HG02970 (cell line): ENCODE results near the gene TIGAR.
A peak's percentile ranks its signal among the peaks of the same experiment; 100 is the strongest.

ENCODE experiments used
- ATAC-seq: cut with Tn5 transposase; IDR thresholded peaks from one replicate; pipeline ENCODE4 v1.9.1; 2021; ENCODE audit warnings: mild to moderate bottlenecking, moderate library complexity, moderate number of reproducible peaks; ENCODE audit not compliant: unreplicated experiment, low FRiP score

TIGAR gene, protein sequence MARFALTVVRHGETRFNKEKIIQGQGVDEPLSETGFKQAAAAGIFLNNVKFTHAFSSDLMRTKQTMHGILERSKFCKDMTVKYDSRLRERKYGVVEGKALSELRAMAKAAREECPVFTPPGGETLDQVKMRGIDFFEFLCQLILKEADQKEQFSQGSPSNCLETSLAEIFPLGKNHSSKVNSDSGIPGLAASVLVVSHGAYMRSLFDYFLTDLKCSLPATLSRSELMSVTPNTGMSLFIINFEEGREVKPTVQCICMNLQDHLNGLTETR

DNA sequence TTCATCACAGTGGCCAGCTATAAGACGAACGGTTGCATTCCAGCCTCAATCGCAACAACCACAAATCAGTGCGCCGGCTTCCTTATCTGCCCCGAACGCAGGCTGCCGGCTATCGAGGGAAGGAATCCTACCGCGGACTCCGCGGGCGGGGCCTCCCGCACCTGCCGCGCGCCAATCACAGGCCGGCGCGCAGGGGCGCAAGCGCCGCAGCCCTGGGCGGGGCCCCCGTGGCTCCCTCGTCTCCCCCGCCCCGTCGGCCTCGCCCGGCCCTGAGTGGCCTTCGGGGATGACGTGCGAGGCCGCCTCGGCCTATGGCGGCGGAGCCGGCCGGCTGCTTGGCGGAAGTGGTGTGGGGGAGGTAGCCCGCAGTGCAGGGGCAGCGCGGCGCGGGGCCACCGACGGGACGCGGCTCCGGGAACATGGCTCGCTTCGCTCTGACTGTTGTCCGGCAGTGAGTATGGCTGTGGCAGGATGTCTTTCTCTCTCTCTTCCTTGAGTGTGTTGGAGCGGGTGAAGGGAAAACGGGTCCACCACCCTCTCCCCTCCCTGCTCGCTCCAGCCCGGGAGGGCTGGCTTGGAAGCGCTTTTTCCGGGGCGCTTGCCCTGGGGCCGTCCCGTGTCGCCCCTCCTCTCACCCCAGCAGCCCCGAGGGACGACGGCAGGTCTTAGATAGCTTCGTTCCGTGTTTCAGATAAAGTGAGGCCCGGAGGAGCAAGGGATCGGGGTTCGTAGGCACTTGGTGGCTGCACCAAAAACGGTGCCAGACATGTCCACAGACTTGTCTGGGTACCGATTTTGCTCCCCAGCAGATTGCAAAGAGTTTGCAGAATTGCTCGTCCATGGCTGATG lies at the start of gene TIGAR:
TIGAR (plus strand) TSS at position 361 of the 849 bp plus-strand sequence; CDS start at position 420, 59 bp downstream.
- peak; percentile 97 for ATAC-seq

DNA sequence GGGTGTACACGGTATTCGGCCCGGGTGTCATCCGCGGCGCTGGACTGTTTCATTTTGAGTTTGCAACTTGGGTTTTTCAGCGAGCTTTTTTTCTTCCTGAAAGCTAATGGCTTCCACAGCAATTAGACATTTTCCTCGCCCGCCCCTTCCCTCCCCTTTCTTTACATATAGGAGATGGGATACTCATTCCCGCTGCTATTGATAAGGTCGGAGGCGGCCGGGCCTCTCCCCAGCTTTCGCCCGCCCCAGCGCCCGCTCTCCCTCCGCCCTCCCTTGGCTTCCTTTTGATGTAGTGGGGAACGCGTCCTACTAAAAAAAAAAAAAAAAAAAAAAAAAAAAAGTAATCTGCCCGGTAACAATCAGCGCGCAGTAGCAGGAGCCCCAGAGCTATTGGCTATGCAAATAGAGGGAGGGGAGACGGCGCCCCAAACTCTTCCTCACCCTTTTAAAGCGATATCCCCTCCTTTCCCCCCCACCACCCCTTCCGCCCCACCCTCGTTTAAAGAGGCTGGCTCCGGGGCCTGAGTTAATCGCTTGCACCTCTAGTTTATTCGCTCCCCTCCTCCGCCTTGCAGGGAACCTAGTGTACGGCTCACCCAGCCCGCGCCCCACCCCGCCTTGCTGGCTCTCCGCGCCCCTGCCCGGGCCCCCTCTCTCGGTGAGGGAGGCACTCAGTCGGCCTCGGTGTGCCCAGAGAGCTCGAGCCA lies 49.1 kb upstream of the TIGAR start:
- peak; percentile 41 for ATAC-seq

DNA sequence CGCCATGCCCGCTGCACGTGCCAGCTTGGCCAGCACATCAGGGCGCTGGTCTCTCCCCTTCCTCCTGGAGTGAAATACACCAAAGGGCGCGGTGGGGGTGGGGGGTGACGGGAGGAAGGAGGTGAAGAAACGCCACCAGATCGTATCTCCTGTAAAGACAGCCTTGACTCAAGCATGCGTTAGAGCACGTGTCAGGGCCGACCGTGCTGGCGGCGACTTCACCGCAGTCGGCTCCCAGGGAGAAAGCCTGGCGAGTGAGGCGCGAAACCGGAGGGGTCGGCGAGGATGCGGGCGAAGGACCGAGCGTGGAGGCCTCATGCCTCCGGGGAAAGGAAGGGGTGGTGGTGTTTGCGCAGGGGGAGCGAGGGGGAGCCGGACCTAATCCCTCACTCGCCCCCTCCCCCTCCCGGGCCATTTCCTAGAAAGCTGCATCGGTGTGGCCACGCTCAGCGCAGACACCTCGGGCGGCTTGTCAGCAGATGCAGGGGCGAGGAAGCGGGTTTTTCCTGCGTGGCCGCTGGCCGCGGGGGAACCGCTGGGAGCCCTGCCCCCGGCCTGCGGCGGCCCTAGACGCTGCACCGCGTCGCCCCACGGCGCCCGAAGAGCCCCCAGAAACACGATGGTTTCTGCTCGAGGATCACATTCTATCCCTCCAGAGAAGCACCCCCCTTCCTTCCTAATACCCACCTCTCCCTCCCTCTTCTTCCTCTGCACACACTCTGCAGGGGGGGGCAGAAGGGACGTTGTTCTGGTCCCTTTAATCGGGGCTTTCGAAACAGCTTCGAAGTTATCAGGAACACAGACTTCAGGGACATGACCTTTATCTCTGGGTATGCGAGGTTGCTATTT lies 48.4 kb upstream of the TIGAR start:
- peak; percentile 6 for ATAC-seq

DNA sequence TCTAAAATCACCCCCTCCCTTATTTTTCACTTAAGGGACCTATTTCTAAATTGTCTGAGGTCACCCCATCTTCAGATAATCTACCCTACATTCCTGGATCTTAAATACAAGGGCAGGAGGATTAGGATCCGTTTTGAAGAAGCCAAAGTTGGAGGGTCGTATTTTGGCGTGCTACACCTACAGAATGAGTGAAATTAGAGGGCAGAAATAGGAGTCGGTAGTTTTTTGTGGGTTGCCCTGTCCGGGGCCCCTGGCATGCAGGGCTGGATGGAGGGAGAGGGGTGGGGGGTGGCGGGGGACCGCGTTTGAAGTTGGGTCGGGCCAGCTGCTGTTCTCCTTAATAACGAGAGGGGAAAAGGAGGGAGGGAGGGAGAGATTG lies 47.8 kb upstream of the TIGAR start:
- no peak for ATAC-seq

DNA sequence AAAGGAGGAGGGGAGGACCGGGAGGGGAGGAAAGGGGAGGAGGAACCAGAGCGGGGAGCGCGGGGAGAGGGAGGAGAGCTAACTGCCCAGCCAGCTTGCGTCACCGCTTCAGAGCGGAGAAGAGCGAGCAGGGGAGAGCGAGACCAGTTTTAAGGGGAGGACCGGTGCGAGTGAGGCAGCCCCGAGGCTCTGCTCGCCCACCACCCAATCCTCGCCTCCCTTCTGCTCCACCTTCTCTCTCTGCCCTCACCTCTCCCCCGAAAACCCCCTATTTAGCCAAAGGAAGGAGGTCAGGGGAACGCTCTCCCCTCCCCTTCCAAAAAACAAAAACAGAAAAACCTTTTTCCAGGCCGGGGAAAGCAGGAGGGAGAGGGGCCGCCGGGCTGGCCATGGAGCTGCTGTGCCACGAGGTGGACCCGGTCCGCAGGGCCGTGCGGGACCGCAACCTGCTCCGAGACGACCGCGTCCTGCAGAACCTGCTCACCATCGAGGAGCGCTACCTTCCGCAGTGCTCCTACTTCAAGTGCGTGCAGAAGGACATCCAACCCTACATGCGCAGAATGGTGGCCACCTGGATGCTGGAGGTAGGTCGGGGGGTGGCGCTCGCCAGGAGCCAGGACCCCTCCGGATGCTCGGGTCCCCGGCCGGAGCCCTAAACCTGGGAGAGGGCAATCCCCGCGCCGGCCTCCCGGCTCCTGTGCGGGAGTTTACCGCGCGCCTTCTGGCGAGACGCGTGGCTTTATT lies 47.2 kb upstream of the TIGAR start, which contains the start of gene CCND2:
CCND2 (plus strand) TSS at position 111 of the 744 bp plus-strand sequence; CDS start at position 390, 279 bp downstream.
- ATAC-seq = no peak

DNA sequence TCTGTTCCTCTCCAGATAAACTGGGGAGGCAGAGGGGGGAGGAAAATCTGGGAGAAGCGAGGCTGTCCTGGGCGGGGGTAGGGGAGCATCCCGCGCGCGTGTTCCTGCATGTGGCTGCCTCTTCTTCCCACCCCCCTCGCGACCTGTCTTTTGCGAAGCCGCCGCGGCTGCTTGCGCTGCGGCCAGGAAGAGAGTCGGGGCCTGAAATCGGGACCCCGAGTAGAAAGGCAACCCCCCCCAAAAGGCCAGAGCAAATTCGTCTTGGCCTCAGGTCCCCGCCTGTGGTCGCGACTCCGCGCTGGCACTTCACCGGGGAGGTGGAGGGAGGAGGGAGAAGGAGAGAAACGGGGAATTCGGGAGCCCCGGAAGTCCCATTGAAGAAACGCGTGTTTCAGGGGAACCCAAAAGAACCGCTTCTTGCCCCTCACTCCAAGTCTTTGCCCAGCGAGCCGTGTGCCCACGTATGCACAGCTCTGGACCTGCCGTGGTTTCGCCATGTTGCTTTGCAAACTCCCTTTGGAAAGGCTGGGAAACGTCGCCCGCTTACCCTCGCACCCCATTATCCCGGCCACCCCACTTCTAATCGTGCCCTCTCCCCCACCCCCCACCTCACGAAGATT lies 46.5 kb upstream of the TIGAR start:
- ATAC-seq = no peak

DNA sequence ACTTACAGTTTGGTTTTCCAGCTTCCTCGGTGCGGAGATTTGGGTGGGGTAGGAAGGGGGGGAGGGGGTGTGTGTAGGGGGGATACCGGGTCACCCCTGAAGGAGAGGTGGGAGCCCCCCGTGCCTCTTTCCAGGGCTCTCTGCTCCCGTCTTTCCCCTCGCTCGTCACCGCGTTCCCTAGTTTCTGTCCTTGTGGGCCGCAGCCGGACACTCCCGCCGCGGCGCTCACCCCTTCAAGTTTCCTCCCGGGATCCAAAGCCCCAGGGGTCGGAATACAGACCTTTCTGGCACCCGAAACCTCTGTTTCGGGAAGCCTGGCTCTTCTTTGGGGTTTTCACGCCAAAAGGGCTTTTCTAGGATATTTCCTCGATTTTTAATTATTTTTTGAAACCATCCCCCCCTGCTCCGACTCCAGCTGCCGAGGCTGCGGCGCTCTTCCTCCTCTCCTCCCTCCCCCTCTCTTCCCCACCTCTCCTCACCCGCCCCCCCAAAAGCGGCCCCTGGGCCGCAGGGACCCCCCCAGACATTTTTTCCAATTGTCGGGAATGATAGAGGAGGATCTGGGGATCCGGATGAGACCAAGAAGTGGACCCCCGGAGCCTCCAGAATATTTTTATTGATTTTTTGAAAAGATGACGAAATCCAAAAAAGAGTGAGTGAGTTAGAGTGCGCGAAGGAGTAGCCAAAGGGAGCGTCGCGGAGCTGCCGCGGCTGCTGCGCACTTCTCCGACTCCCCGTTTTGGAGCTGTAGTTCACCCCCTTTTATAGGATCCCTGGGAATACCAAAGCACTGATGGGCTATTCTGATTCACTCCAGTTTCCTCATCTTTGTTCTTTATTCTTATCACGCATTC lies 45.8 kb upstream of the TIGAR start:
- ATAC-seq = no peak

DNA sequence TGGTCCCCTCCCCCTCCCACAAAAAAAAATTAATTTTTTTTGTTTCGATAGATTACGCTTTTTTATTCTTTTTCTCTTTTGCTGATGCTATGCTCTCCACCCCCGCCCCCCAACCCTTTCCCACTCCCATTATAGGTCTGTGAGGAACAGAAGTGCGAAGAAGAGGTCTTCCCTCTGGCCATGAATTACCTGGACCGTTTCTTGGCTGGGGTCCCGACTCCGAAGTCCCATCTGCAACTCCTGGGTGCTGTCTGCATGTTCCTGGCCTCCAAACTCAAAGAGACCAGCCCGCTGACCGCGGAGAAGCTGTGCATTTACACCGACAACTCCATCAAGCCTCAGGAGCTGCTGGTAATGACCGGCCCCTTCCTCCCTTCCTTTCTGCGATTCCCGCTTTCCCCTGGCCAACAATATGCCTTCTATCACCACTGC lies 45.1 kb upstream of the TIGAR start:
- no peak for ATAC-seq

DNA sequence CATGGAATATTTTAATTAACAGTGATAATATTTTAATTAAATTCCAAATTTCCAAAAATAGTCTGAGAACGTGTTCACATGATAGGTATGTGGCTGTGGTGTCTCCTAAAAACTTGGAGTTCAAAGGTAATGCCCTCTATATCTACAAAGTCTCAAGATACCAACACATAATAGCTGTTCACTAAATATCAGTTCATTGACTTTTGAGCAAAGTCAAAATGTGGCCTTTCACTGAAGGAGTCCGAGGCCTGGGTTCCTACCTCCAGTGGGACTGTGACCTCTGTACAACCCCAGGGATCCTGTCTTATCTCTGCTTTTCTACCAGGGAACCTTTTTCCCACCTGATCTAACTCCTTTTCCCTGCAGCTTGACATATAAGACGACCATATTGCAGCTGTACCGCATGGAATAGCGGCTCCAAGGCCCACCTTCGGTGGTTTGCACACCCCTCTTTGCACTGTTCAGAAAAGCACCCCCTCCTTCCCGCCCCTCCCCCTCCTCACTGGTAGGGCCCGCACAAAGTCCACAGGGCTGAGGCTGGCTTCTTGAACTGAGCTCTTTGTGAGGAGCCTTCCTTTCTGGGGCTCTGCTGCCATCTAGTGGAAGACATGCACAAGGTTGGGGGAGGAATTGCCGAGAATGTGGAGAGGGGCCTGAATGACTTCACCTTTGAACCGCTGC lies 44.3 kb upstream of the TIGAR start:
- no peak for ATAC-seq

DNA sequence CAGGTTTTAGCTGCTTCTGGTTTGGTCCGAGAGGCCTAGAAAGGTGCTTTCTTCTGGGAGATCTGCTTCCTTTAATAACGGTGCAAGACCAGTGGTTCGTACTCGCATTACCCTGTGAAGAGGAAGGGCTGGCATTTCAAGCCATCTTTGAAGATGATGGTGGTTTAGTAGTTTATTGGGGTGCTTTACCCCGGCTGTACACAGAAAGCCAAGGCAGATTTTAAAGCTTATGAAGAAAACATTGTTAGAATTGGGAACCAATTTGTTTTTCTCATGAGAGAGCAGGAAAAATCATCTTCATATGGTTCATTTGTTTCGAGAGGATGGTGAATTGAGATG lies 43.8 kb upstream of the TIGAR start:
- no peak for ATAC-seq

DNA sequence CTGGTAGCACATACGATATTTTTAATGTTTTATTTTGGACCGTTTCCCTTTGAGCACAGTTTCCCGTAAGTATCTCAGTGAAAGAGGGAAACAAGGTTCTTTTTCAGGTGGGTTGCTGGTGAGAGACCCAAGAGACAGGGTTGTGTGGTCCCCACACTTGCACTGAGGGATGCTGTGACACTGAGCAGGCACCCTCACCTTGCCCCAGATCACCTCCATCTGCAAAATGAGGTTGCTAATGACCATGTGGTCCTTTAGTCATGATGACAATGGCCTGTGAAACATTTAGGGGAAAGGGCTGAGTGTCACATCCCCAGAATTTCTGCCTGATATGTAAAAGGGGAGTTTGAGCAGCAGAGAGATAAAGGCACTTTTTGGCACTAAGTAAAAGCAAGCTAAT lies 43.2 kb upstream of the TIGAR start:
- no peak for ATAC-seq

DNA sequence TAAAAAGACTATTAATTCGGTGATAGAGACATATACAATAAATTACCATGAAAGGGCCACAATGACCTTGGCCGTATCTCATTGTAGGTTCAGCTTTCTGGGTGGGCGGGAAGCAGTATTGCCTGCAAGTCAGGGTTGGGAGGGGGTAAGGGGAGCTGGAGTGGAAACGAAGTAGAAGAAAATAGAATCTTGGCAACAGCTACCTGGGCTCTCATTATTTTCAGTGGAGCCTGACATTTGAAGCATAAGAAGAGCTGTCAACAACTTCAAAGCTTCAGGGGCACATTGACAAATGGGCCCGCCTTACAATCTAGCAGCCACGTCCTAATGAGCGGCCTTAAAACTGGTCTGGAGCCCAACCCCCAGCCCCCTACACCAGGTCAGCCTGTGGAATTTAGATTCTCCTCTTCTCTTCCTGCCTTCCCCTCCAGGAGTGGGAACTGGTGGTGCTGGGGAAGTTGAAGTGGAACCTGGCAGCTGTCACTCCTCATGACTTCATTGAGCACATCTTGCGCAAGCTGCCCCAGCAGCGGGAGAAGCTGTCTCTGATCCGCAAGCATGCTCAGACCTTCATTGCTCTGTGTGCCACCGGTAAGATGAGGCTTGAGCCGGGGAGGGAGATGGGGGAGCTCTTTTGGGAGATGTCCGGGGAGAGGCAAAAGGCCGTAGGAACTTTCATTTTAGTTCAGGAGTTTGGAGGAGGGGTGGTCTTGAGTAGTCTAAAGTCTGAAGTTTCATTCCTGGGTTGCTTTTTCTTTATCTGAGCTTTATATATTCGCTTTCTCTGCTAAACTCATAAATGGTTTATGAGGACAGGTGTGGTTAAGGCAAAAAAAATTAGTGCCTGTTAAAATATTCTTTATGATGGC lies 42.5 kb upstream of the TIGAR start:
- ATAC-seq = no peak

DNA sequence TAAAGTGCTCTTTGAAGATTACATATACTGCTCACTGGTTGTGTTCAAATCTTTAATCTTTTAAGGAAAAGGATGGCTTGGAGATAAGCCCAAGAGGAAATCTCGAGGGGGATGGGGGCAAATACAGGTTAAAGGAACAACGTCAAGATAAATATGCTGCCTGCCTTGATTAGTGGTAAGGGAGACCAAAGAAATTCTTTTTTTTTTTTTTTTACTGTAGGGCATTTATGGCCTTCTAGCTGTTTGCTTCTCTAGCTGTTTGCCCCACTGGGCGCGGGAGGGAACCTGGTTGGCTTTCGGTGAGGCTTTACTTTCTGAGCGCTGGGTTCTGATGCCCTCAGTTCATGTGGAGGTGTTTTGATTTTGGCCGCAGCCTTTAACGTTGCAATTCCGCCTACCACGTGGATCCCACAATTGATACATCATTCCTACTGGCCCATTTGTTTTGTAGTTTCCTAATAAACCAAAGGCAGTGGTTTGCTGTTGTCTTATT lies 41.8 kb upstream of the TIGAR start:
- no peak for ATAC-seq

DNA sequence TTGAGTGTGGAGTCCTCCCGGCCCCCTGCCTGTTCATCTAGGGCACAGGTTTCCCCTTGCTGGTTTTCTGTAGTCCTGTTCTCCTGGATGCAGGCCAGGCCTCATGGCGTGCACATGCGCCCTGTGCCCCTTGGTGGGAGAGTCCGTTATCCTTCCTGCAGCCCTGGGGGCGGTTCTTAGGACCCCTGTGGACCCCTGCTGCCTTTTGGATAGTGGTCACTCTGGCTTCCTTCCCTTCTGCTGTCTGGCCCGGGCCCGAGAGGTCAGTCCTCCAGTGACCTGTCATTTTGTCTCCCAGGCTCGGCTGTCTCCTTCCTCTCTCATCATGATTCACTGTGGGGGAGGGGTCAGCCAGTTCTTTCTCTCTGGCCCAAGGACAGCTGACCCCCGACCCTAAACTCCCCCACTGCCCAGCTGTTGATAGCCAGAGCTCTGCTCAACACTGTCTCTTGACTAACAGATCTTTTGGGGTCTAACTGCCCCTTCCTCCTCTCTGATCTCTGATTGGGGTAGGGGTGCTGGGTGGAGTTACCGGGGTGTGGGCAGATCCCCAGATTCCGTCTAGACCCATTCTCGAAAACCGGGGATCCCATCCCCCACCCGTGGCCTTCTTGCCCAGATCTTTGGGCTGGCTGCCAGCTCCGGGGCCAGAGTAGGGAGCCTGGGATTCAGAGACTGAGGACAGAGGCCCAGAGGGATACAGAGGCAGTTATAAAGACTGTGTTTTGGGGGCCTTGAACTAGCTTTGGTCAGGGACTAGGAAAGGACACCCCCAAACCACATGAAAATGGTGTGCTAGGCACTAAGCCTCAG lies 40.5 kb upstream of the TIGAR start:
- ATAC-seq = no peak

DNA sequence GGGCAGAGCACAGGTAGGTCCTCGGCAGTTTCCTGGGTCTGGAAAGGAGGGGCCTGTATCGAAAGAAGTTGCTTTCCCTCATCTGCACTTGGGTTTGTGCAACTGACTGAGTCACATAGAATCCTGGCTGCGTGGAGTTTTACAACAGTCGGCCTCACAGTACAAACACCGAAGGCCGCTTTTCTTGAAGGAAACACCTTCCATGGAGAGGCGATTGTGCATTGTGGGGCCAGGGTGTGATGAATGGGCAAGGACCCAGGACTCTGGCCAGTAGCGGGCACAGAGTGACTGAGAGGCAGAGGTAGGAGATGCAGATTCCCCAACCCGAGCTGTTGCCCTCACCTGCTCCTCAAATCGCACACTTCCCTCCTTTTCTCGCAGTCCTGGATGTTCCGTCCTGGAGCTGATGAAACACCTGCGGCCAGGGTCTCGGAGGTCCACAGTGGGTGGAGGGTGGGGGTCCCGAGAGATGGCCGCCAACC lies 39.8 kb upstream of the TIGAR start:
- no peak for ATAC-seq
